ENCODE measurements around the gene SNX25.

- TF ChIP-seq, protein P1, sequence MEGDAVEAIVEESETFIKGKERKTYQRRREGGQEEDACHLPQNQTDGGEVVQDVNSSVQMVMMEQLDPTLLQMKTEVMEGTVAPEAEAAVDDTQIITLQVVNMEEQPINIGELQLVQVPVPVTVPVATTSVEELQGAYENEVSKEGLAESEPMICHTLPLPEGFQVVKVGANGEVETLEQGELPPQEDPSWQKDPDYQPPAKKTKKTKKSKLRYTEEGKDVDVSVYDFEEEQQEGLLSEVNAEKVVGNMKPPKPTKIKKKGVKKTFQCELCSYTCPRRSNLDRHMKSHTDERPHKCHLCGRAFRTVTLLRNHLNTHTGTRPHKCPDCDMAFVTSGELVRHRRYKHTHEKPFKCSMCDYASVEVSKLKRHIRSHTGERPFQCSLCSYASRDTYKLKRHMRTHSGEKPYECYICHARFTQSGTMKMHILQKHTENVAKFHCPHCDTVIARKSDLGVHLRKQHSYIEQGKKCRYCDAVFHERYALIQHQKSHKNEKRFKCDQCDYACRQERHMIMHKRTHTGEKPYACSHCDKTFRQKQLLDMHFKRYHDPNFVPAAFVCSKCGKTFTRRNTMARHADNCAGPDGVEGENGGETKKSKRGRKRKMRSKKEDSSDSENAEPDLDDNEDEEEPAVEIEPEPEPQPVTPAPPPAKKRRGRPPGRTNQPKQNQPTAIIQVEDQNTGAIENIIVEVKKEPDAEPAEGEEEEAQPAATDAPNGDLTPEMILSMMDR (IDR thresholded peaks at IDR 0.05) = no peak
- TF ChIP-seq POLR2A (IDR thresholded peaks at IDR 0.05) (no peak), POLR2AphosphoS5 (IDR thresholded peaks at IDR 0.05; ENCODE audit: insufficient read depth in 1 of 2, low read depth in 1 of 2) (no peak)
Observed at GRCh38 chr4:185287031-185287430, 77.6 kb downstream of the SNX25 start.

Measured in vagina (tissue), 2 donors.